ENCODE measurements around the gene PEDS1.
A peak's percentile ranks its signal among the peaks of the same experiment; 100 is the strongest.
"Not testable (repeated sequence)": the region's sequence is repeated elsewhere in the genome, so short reads cannot be mapped to it uniquely, and the experiment has no call there.

Gene PEDS1

GRCh38 chr20:50172347-50173013 is 19.0 kb upstream of the PEDS1 start:
- H3K4me3 ChIP-seq (replicated peaks; ENCODE audit: low read depth, low read length), result peak overlapping the region; percentile 47
- TF ChIP-seq, protein P1, sequence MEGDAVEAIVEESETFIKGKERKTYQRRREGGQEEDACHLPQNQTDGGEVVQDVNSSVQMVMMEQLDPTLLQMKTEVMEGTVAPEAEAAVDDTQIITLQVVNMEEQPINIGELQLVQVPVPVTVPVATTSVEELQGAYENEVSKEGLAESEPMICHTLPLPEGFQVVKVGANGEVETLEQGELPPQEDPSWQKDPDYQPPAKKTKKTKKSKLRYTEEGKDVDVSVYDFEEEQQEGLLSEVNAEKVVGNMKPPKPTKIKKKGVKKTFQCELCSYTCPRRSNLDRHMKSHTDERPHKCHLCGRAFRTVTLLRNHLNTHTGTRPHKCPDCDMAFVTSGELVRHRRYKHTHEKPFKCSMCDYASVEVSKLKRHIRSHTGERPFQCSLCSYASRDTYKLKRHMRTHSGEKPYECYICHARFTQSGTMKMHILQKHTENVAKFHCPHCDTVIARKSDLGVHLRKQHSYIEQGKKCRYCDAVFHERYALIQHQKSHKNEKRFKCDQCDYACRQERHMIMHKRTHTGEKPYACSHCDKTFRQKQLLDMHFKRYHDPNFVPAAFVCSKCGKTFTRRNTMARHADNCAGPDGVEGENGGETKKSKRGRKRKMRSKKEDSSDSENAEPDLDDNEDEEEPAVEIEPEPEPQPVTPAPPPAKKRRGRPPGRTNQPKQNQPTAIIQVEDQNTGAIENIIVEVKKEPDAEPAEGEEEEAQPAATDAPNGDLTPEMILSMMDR (IDR thresholded peaks at IDR 0.05; ENCODE audit: low read depth, low read length, missing control alignments), result no peak
- DNase-seq (ENCODE audit: extremely low read depth, low read depth), result no peak

- TF ChIP-seq, protein P1 (IDR thresholded peaks at IDR 0.05; ENCODE audit: low read depth, low read length, missing control alignments), result no peak
- DNase-seq (ENCODE audit: extremely low read depth, low read depth), result no peak
- no peak overlapping the region for H3K4me3 ChIP-seq (replicated peaks; ENCODE audit: low read depth, low read length)
Measured at GRCh38 chr20:50170549-50171220, 17.2 kb upstream of the PEDS1 start.

DNA sequence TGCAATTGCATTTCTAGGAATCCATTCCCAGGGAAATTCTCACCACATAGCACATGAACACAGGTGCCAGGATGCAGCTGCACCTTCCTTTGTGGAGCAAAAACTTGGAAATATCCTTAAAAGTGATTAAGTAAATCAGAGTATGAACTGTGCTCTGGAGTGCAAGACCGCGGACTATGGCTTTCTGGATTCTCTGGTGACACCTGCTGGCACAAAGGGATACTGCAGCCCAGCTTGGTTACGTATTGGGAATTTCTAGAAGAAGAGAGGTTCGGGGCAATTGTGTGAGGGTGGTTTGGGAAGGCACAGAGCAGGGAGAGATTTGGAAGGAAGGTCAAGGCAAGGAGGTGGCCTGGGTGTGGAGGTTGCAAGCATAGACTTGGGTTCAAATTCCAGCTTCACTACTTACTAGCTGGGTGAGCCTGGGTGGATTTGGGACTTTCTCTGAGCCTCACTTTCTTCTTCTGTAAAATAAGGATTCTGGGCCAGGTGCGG is 15.9 kb upstream of the PEDS1 start:
- no peak overlapping the region for H3K4me3 ChIP-seq (replicated peaks; ENCODE audit: low read depth, low read length)
- DNase-seq (ENCODE audit: extremely low read depth, low read depth), result peak; percentile 66
- TF ChIP-seq, protein P1 (IDR thresholded peaks at IDR 0.05; ENCODE audit: low read depth, low read length, missing control alignments), result peak; percentile 96

GRCh38 chr20:50165684-50166554 is 12.4 kb upstream of the PEDS1 start:
- TF ChIP-seq, protein P1 (IDR thresholded peaks at IDR 0.05; ENCODE audit: low read depth, low read length, missing control alignments), result no peak
- H3K4me3 ChIP-seq (replicated peaks; ENCODE audit: low read depth, low read length), result peak overlapping the region; percentile 42
- peak; percentile 100 for DNase-seq (ENCODE audit: extremely low read depth, low read depth)

DNA sequence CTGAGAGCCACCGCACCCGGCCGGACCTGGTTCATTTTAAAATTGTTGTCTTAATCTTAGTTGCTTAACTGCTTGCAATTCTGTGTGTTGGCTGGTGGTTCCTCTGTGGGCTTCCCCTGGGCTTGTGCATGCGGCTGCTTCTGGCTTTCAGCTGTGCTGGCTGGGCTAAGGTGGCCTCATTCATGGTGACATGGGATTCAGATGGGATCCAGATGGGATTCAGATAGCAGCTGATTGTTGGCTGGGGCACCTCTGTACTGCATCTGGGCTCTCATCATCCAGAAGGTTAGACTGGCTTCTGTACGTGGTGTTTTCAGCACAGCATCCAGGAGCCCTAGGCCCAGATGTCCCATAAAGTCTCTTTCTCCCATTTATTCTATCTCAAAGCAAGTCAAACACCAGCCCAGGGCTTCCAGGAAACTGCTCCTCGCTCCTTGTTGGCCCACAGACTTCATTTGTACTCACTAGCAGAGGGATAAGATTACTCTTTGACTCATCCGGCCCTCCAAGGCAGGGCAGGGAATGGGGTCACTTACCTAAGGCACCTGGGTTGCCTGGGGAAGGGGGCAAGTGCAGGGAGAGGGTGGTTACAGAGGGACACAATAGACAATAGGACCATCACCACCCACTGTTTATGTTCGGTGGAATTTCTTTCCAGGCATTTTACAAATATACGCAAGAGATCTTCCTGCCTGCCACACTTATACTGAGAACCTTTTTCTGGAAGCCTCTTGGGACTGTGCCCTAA is 10.2 kb upstream of the PEDS1 start:
- TF ChIP-seq, protein P1 (IDR thresholded peaks at IDR 0.05; ENCODE audit: low read depth, low read length, missing control alignments), result no peak
- no peak overlapping the region for H3K4me3 ChIP-seq (replicated peaks; ENCODE audit: low read depth, low read length)
- peak; percentile 80 for DNase-seq (ENCODE audit: extremely low read depth, low read depth)

- not testable (repeated sequence) for DNase-seq (ENCODE audit: extremely low read depth, low read depth); H3K4me3 ChIP-seq (replicated peaks; ENCODE audit: low read depth, low read length)
Measured at GRCh38 chr20:50161494-50161893, 8.0 kb upstream of the PEDS1 start.

Measured in HFF-Myc (cell line).